Testis (tissue), 3 donors: ENCODE measurements around the gene CKAP4. TPM values are rescaled to one million over a fixed set of nuclear protein-coding genes. Genes with fewer than 3 reads are reported as not detected.
A peak's percentile ranks its signal among the peaks of the same experiment; 100 is the strongest.

Source experiments
- DNase-seq: peaks from one replicate; pipeline ENCODE4 v3.0.0-alpha.2; 2019
- H3K27ac ChIP-seq, 2 donors: fragments of 200-600 bp; sonication (generic); one replicate each; pipeline ENCODE4 v1.5.1; 2019
- H3K27me3 ChIP-seq: fragments of 200-600 bp; sonication (generic); one replicate; pipeline ENCODE4 v1.5.1; 2019
- H3K36me3 ChIP-seq: fragments of 200-600 bp; sonication (generic); one replicate; pipeline ENCODE4 v1.5.1; 2017; ENCODE audit warnings: low read depth; ENCODE audit errors: missing control alignments
- H3K4me1 ChIP-seq: fragments of 200-600 bp; sonication (generic); one replicate; pipeline ENCODE4 v1.5.1; 2019
- H3K4me3 ChIP-seq, 2 donors: fragments of 200-600 bp; sonication (generic); one replicate each; pipeline ENCODE4 v1.5.1; 2017 to 2019
- H3K9me3 ChIP-seq: fragments of 200-600 bp; sonication (generic); one replicate; pipeline ENCODE4 v1.5.1; 2017
- POLR2A ChIP-seq: fragments of 450-650 bp; IDR thresholded peaks from one replicate; pipeline ENCODE4 v1.6.1; 2017; ENCODE audit warnings: antibody characterized with exemption, mild to moderate bottlenecking, moderate library complexity
- WGBS, 2 donors: methylation state at CpG; one replicate each; pipeline ENCODE4 v1.1.5; 2018; 5-methylcytosine and 5-hydroxymethylcytosine counted together
- intact Hi-C: fragments of 100-400 bp; cut with DNase I; formaldehyde crosslinking; loops from one replicate; pipeline ENCODE4 v1.15.1; 2023; ENCODE audit warnings: low total_unique reads
- polyA plus RNA-seq: library from polyadenylated mRNA; stranded (reverse); fragments of 350-450 nt; fragmentation: Illumina TruSeq; extraction: RNeasy Lipid Tissue Mini Kit (QIAGEN cat#74804); gene quantifications from one replicate; pipeline ENCODE4 v1.2.3, GENCODE V29; 2014; ENCODE audit warnings: low read depth, low replicate concordance; ENCODE audit not compliant: insufficient read depth
- total RNA-seq, 2 donors: library from RNA; depleted of rRNA; stranded (reverse); fragments of >200 nt; gene quantifications; one replicate each; pipeline ENCODE4 v1.2.3, GENCODE V29; 2016
- TF ChIP-seq, protein P1 (sequence below), 3 experiments: fragments of 450-650 bp in 2 of 3; fragments of 200-600 bp in 1 of 3; sonication (generic) in 1 of 3; IDR thresholded peaks; one replicate each; pipeline ENCODE4 v1.5.1; 2016 to 2019; ENCODE audit warnings: antibody characterized with exemption in 3 of 3, mild to moderate bottlenecking in 2 of 3, moderate library complexity in 1 of 3

CKAP4 gene
- total and polyA plus RNA-seq, 3 donors from 2014 or later: 26.8 to 31.3 (median 31.2) TPM

DNA sequence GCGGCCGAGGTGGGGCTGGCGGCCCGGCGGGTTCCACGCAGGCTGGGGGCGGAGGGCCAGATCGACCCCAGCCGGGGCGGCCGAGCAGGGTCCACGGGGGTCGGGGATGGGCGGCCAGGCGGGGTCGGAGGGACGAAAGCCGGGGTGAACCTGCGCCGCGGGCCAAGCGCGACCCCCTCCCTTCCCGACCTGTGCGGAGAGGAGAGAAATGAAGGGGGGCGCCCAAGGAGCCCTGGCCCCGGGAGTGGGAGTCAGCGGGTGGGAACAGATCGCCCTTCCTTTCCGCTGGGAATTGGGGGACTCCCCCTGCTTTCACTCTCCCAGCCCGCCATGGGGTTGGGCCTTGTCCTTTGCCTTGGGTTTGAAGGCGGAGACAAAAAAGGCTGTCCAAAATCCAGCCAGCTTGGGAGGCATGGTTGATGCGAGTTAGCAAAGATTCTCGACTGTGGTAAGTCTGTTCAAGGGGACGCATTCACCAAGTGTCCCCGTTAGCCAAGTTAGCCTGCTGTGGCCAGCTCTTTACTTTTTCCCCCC lies 559 bp upstream of the CKAP4 start:
- DNase-seq: peak; percentile 71
- no peaks in the 10 kb centered on the region for H3K27me3 ChIP-seq
- H3K27ac ChIP-seq: peak overlapping the region; percentile 84 to 97
- 0 to 3% methylated on average over 6 to 28 of the region's 36 CpGs for WGBS, 2 donors
- no peaks in the 10 kb centered on the region for H3K9me3 ChIP-seq
- intact Hi-C loops: no loop called here
- no peaks in the 10 kb centered on the region for H3K36me3 ChIP-seq
- no peak for TF ChIP-seq POLR2A
- TF ChIP-seq, protein P1, sequence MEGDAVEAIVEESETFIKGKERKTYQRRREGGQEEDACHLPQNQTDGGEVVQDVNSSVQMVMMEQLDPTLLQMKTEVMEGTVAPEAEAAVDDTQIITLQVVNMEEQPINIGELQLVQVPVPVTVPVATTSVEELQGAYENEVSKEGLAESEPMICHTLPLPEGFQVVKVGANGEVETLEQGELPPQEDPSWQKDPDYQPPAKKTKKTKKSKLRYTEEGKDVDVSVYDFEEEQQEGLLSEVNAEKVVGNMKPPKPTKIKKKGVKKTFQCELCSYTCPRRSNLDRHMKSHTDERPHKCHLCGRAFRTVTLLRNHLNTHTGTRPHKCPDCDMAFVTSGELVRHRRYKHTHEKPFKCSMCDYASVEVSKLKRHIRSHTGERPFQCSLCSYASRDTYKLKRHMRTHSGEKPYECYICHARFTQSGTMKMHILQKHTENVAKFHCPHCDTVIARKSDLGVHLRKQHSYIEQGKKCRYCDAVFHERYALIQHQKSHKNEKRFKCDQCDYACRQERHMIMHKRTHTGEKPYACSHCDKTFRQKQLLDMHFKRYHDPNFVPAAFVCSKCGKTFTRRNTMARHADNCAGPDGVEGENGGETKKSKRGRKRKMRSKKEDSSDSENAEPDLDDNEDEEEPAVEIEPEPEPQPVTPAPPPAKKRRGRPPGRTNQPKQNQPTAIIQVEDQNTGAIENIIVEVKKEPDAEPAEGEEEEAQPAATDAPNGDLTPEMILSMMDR (IDR thresholded peaks at IDR 0.05): no peak
- peaks cover 26% of the 10 kb centered on the region for H3K4me1 ChIP-seq
- peak overlapping the region; percentile 75 to 80 for H3K4me3 ChIP-seq

DNA sequence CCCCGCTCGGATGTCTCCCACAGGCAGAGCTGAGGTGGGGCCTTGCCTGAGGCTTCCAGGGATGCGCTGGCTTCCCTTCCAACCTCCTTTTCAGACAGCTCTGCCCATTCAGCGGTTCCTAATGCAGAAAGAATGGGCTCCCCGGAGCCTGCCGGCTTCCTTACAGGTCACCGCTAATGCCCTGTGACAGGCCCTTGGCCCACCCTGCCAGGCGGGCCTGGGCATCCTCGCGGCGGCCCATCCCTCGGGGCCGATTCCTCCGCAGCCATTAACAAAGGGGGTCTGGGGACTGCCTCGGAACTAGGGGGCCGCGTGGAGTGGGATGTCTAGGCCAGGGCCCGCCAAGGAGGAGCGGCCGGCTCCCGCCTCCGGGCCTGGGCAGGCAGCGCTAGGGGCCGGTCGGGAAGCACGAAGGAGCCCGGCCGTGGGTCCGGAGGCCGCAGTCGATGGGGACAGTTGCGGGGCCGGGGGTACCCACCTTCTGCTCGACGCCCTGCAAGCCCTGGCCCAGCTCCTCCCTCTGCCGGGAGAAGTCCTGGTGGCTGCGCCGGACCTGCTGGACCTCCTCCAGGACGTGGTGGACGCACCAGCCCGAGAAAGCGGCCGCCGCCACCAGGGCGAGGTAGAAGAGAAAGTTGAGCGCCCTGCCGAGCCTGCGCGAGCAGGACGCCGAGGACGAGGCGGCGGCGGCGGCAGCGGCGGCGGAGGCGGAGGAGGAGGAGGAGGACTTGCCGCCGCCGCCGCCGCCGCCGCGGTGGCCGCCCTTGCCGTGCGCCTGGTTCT lies 738 bp downstream of the CKAP4 start:
- Histone ChIP-seq H3K36me3 (no peaks in the 10 kb centered on the region), H3K4me3 (peak overlapping the region; percentile 71 to 80), H3K4me1 (peaks cover 26% of the 10 kb centered on the region), H3K27me3 (no peaks in the 10 kb centered on the region), H3K9me3 (no peaks in the 10 kb centered on the region), H3K27ac (peak overlapping the region; percentile 73 to 97)
- TF ChIP-seq POLR2A: no peak
- TF ChIP-seq, protein P1 (IDR thresholded peaks at IDR 0.05): no peak
- DNase-seq: peak; percentile 57
- 0 to 1% methylated on average over 20 to 53 of the region's 71 CpGs for WGBS, 2 donors
- intact Hi-C loops: no loop called here

DNA sequence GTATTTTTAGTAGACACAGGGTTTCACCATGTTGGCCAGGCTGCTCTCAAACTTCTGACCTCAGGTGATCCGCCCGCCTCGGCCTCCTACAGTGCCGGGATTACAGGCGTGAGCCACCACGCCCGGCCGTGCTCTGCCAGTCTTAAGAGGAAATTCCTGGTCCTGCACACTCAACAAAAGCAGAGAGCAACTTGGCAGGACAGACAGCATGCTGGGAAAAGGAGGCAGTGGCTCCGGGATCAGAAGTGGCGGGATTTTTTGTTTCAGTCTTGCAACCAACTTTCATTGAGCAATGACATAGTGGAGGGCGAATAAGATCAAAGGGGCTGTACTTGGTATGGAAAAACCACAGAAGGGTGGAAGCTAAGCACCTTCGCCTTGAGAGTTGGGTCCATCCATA lies 2.1 kb downstream of the CKAP4 start:
- peak overlapping the region in 1 of 2 donors; percentile 97 for H3K27ac ChIP-seq

DNA sequence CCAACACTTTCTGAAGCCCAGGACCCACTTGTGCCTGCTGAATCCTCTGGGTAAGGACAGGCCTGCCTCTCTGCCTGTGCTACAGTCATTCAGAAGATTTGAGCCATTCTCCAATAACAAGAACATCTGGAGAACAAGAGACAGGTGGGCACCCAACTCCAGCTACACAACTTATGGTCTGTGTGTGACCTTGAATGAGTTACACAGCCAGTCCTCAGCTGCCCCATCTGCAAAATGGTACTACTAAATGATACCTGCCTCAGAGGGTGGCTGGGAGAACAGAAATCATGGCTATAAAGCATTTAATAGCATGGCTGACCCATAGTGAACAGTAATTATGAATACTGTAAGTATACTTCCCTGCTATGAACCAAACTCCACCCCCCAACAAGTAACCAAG lies 4.2 kb downstream of the CKAP4 start:
- no peaks in the 10 kb centered on the region for H3K9me3 ChIP-seq
- DNase-seq: no peak
- H3K36me3 ChIP-seq: no peaks in the 10 kb centered on the region
- peaks cover 12% of the 10 kb centered on the region for H3K4me1 ChIP-seq
- no peak overlapping the region for H3K27ac ChIP-seq
- no peak overlapping the region for H3K4me3 ChIP-seq
- TF ChIP-seq, protein P1 (IDR thresholded peaks at IDR 0.05): no peak
- TF ChIP-seq POLR2A: no peak
- intact Hi-C loops: no loop called here
- H3K27me3 ChIP-seq: no peaks in the 10 kb centered on the region

More for the DNA sequence above, 2.1 kb downstream of the CKAP4 start:
- no peak for DNase-seq
- Histone ChIP-seq H3K4me1 (peaks cover 26% of the 10 kb centered on the region), H3K36me3 (no peaks in the 10 kb centered on the region), H3K4me3 (no peak overlapping the region), H3K9me3 (no peaks in the 10 kb centered on the region), H3K27me3 (no peaks in the 10 kb centered on the region)
- intact Hi-C loops: no loop called here
- 42 to 54% methylated on average over 10 to 12 of the region's 12 CpGs for WGBS, 2 donors
- TF ChIP-seq POLR2A: no peak
- TF ChIP-seq, protein P1 (IDR thresholded peaks at IDR 0.05): no peak
